Measurements from ENCODE around the gene C2CD4C.

The C2CD4C gene

GRCh38 chr19:379796-380195, 29.2 kb downstream of the C2CD4C start:
- DNase-seq: no peak

GRCh38 chr19:378706-379105, 30.2 kb downstream of the C2CD4C start:
- no peak for DNase-seq

GRCh38 chr19:377801-378581, 31.0 kb downstream of the C2CD4C start:
- DNase-seq: no peak

DNA sequence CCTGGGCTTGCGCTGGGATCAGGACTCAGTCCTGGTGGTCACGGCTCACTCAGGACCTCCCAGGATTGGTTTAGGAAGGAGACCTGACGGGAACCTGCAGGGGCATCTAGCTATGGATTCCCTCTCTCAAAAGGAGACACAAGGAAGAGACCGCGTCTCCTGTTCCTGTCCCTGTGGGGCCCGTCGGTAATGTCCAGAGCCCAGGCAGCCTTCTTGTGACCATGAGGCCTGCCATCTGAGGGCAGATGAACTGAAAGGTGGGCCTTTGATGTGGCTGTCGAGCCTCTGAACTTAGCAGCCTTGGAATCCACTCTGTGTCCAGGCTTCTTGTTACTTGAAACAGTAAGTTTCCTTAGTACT, 32.9 kb downstream of the C2CD4C start:
- no peak for DNase-seq

GRCh38 chr19:375395-376110, 33.4 kb downstream of the C2CD4C start:
- DNase-seq: no peak

DNA sequence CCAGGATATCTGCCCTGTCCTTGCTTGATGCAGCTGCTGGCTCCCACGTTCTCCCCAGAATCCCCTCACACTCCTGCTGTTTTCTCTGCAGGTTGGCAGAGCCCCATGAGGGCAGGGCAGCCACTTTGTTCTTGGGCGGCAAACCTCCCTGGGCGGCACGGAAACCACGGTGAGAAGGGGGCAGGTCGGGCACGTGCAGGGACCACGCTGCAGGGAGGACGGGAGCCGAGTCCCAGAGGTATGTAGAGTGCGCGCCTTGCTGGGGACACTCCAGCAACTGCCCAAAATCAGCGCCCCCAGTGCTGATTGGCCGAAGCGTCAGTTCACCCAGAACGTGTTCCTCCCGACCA, 34.1 kb downstream of the C2CD4C start:
- DNase-seq: no peak

DNA sequence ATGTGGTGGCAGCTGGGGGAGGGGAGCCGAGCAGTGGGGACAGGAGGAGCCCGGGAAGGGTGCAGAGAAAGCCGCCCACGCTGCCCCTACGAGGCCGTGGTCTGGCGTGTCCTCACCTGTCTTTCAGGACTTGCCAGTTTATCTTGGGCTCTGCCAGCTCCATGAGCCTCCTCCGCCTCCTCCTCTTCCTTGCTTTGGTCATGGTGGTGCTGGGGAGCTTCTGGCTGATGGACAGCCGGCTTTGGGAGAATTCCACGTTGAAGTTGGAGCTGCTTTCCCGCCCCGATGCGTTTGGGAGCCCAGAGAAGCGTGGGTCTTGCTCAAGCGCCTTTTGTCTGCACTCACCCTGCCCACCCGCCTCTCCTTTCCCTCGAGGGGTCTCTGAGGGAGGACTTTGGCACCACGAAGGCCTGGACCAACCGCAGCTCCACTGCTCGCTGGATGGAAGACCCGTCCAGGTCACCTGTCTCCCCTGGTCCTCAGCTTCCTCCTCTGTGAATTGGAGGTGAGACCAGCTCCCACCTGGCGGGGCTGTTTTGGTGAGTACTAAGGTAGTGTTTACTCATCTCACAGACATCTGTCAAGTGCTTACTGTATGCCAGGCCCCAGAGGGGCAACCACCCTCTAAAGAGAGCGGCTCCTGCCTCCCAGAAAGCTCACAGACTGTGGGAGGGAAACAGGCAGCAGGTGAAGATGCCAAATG, 34.6 kb downstream of the C2CD4C start:
- peak; percentile 25 for DNase-seq

GRCh38 chr19:373391-374182, 35.4 kb downstream of the C2CD4C start:
- no peak for DNase-seq

- DNase-seq: peak; percentile 77
These were observed 36.5 kb downstream of the C2CD4C start for GRCh38 chr19:372306-372890.

DNA sequence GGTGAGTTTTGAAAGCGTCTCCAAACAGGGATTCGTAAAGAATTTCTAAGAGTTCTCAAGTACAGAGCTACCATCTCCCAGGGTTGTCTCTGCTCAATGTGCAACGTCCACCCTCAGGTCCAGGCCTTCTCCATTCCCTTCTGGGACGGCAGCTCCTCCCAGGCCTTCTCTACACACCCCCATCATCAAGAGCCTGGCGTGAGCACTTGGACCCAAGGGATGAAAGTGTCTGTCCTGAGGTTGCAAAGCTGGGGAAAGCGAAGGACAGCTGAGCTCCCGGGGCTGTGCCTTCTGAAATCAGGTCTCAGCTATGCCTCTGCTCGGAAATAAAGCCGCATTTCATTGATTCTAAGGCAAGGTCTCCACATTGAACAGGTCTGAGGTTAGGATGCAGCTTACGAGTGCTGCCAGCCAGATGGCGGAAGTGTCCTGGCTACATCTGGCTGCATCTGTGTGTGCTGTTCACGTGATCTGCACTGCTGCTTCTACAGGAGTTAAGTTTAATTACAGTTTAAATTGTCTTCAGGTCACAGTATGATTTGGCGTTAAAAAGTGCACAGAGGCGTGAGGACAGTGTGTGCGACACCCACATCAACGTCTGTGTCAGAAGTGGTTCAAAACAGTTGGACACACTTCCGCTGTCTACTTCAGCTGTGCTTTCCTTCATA, 37.3 kb downstream of the C2CD4C start:
- no peak for DNase-seq

GRCh38 chr19:370641-371330, 38.2 kb downstream of the C2CD4C start:
- no peak for DNase-seq

DNA sequence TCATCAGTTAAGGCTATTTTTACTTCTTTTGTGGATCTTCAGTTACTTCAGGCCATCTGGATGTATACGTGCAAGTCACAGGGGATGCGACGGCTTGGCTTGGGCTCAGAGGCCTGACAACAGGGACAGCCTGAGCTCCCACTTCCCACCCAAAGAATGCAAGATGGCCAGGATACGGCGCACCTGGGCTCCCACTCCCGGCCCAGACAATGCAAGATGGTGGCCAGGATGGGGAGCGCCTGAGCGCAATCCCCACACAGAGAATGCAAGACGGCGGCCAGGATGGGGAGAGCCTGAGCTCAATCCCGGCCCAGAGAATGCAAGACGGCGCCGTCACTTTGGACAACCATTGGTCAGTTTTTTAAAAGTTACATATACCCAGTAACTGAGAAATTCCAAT, 39.1 kb downstream of the C2CD4C start:
- DNase-seq: no peak

DNA sequence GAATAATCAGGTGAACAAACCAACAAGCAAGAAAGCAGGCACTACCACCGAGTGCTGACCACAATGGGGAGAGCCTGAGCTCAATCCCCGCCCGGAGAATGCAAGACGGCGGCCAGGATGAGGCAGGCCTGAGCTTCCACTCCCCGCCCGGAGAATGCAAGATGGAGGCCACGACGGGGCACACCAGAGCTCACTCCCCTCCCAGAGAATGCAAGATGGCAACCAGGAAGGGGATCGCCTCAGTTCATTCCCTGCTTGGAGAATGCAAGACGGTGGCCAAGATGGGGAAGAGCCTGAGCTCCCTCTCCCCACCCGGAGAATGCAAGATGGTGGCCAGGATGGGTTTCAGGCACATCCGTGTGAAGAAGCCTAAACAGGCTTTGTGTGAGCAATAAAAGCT, 39.7 kb downstream of the C2CD4C start:
- DNase-seq: no peak

DNA sequence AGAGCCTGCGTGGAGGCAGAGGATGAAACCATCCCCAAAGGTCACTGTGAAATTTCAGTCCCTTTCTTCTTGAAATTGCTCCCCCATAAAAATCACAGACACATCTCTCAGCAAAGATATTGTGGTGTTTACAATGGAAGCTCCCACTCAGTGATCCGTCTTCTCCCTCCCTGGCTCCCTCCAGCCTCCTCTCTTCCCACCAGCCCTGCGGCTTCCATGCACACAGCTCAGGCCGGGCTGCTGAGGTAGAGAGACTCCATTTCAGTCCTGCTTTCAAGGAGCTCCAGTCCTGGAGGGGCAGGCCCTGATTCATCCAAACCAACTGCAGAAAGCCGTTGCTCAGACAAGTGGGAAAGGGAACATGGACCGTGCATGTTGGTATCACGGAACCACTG, 40.3 kb downstream of the C2CD4C start:
- DNase-seq: no peak

DNA sequence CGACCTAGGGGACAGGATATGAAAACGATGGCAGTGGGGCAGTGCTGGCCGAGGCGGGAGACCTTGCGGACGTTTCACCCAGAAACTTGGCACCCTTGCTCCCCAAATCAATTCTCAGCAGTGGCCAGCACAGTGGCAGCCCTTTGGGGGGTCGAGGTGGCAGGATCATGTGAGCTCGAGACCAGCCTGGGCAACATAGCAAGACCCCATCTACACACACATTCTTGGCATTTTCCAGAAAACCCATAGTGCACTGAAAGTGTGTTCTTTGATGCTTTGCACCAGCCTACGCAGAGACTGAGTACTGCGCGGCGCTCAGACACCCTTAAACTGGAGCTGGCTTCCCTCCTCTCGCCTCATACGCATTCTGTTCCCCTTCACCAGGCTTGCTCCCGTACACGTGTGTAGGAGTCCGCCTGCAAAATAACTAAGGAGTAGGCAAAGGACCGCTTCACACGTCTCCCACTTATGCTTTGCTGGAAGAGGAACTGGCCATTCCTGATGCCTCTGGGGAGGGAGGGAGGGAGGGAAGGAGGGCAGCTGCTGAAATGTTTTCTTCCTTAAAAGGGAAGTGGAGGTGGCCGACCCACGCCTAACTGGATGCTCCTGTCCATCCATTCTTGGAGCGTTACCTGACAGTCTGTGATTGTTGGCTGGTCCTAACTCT, 40.9 kb downstream of the C2CD4C start:
- no peak for DNase-seq

GRCh38 chr19:367561-367960, 41.4 kb downstream of the C2CD4C start:
- DNase-seq: no peak

DNA sequence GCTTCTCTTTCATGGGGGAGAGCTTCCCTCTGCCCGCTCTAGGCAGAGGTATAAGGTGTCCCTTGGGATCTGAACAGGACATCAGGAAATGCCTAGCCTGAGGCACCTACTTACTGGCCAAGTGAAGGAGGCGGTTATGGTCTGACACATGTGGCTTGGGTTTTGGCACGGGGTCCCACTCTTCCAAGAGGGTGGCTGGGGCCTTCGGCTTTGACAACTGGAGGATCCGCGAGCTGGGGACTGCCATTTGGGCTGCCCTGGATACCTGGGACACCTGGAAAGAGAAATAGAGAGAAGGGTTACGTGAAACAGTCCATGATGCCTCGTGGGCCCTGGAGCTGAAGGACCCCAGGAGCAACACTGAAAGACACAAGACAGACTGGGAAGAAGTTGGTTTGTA, 42.0 kb downstream of the C2CD4C start:
- DNase-seq: no peak

GRCh38 chr19:366205-366783, 42.7 kb downstream of the C2CD4C start:
- no peak for DNase-seq

DNA sequence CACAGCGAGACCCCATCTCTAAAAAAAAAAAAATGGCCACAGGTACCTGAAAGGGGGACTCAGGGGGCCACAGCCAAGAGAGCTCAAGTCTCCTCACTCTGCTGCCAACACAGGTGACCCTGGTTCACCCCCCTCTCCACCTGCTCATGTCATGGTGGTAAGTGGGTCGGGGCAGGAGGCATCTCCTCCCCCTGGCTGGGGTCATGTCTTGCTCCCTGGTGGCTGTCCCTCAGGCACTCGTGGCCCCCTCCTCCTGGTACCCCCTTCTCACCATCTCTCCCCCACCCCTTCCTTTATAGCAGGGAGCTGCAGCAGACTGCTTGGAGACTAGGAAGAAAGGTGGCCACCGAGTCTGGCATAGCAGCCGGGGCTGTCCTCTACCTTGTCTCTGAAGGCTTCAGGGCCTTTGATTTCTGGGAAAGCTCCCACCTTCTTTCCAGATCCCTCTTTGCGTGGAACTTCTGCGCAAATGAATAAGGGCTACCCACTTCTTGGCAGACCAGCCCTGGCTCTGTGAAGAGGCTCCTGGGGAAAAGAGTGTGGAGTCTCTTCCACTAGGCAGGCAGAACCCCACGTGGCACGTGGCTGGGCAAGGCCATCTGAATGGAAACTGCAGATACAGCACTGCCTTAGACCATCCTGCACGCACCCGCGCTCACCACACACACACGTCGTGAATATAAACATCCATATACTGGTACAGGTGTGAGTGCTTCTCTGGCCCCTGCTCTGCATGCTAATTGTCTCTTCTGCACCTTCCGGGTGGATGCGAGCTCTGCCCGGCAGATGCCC, 44.3 kb downstream of the C2CD4C start:
- no peak for DNase-seq

DNA sequence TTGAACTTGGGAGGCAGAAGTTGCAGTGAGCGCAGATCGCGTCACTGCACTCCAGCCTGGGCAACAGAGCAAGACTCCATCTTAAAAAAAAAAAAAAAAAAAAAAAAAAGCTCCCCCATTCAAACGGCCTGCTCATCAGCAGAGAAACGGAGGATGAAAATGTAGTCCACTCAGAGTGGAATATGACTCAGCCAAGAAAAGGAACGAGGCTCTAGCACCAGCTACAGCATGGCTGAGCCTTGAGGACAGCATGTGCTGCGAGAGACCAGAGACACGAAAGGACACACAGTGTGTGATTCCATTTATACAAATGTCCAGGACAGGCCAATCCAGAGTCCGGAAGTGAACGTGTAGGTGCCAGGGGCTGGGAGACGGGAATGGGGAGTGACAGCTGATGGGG, 46.3 kb downstream of the C2CD4C start:
- DNase-seq: no peak

All from DMS 273 treated with DMSO at 0.1 percent for 48 hours (cell line).